ENCODE data around the gene DNAH1.
A peak's percentile ranks its signal among the peaks of the same experiment; 100 is the strongest.

The DNAH1 gene

GRCh38 chr3:52291508-52292181, 24.5 kb upstream of the DNAH1 start:
- no peaks in the 10 kb centered on the region for H3K36me3 ChIP-seq (replicated peaks; ENCODE audit: insufficient read depth, low read length)
- no peaks in the 10 kb centered on the region; the same call in 1 of the 2 replicates for H4K20me1 ChIP-seq (ENCODE audit: insufficient read depth, low read length)

GRCh38 chr3:52292247-52293065, 23.7 kb upstream of the DNAH1 start:
- H3K4me3 ChIP-seq (ENCODE audit: low read length), result no peak overlapping the region
- TF ChIP-seq EZH2phosphoT487 (IDR thresholded peaks at IDR 0.05; ENCODE audit: low read length), result no peak
- TF ChIP-seq EZH2 (optimal IDR thresholded peaks at IDR 0.05; ENCODE audit: low read depth, low read length), result no peak
- TF ChIP-seq CTCF (IDR thresholded peaks at IDR 0.05; ENCODE audit: low read length), result no peak
- peaks cover 6% of the 10 kb centered on the region; the same call in 1 of the 2 replicates for H3K4me1 ChIP-seq (ENCODE audit: low read length)
- no peaks in the 10 kb centered on the region for H3K9me2 ChIP-seq (replicated peaks; ENCODE audit: insufficient read depth, low read length)
- no peaks in the 10 kb centered on the region for H3K27me3 ChIP-seq (replicated peaks; ENCODE audit: insufficient read depth, low read length)
- DNase-seq, result no peak
- peaks cover 20% of the 10 kb centered on the region for H3K79me2 ChIP-seq (ENCODE audit: low read length)
- no peak overlapping the region for H2AFZ ChIP-seq (ENCODE audit: low read length)
- peaks cover 6% of the 10 kb centered on the region; the same call in 1 of the 2 replicates for H3F3A ChIP-seq (ENCODE audit: insufficient read depth, low read length)
- no peak overlapping the region for H3K27ac ChIP-seq (ENCODE audit: low read length)
- no peak overlapping the region for H3K9ac ChIP-seq (ENCODE audit: low read length)
- no peaks in the 10 kb centered on the region; the same call in 1 of the 2 replicates for H4K20me1 ChIP-seq (ENCODE audit: insufficient read depth, low read length)
- no peak overlapping the region for H3K4me2 ChIP-seq (ENCODE audit: low read depth, low read length)
- no peaks in the 10 kb centered on the region for H3K36me3 ChIP-seq (replicated peaks; ENCODE audit: insufficient read depth, low read length)
- H3K9me3 ChIP-seq (replicated peaks; ENCODE audit: insufficient read depth, low read length), result no peaks in the 10 kb centered on the region

More at GRCh38 chr3:52291508-52292181, 24.5 kb upstream of the DNAH1 start:
- no peaks in the 10 kb centered on the region for H3K27me3 ChIP-seq (replicated peaks; ENCODE audit: insufficient read depth, low read length)
- TF ChIP-seq EZH2 (optimal IDR thresholded peaks at IDR 0.05; ENCODE audit: low read depth, low read length), result no peak
- peak; percentile 58 for TF ChIP-seq CTCF (IDR thresholded peaks at IDR 0.05; ENCODE audit: low read length)
- H3K9me2 ChIP-seq (replicated peaks; ENCODE audit: insufficient read depth, low read length), result no peaks in the 10 kb centered on the region
- no peak overlapping the region for H3K27ac ChIP-seq (ENCODE audit: low read length)
- H3K4me2 ChIP-seq (ENCODE audit: low read depth, low read length), result no peak overlapping the region
- H3K9ac ChIP-seq (ENCODE audit: low read length), result no peak overlapping the region
- no peak overlapping the region for H3K4me3 ChIP-seq (ENCODE audit: low read length)
- H3K4me1 ChIP-seq (ENCODE audit: low read length), result peaks cover 10% of the 10 kb centered on the region; the same call in 1 of the 2 replicates
- H3F3A ChIP-seq (ENCODE audit: insufficient read depth, low read length), result peaks cover 14% of the 10 kb centered on the region; the same call in 1 of the 2 replicates
- H3K79me2 ChIP-seq (ENCODE audit: low read length), result peaks cover 20% of the 10 kb centered on the region
- DNase-seq, result no peak
- H3K9me3 ChIP-seq (replicated peaks; ENCODE audit: insufficient read depth, low read length), result no peaks in the 10 kb centered on the region
- no peak overlapping the region for H2AFZ ChIP-seq (ENCODE audit: low read length)

GRCh38 chr3:52293491-52294319, 22.4 kb upstream of the DNAH1 start:
- peaks cover 14% of the 10 kb centered on the region for H3K79me2 ChIP-seq (ENCODE audit: low read length)
- H2AFZ ChIP-seq (ENCODE audit: low read length), result no peak overlapping the region
- no peaks in the 10 kb centered on the region; the same call in 1 of the 2 replicates for H4K20me1 ChIP-seq (ENCODE audit: insufficient read depth, low read length)
- no peak overlapping the region for H3K9ac ChIP-seq (ENCODE audit: low read length)
- no peaks in the 10 kb centered on the region for H3K9me3 ChIP-seq (replicated peaks; ENCODE audit: insufficient read depth, low read length)
- no peak for TF ChIP-seq EZH2phosphoT487 (IDR thresholded peaks at IDR 0.05; ENCODE audit: low read length)
- TF ChIP-seq CTCF (IDR thresholded peaks at IDR 0.05; ENCODE audit: low read length), result no peak
- no peak overlapping the region for H3K4me3 ChIP-seq (ENCODE audit: low read length)
- H3K36me3 ChIP-seq (replicated peaks; ENCODE audit: insufficient read depth, low read length), result no peaks in the 10 kb centered on the region
- DNase-seq, result no peak
- H3K4me1 ChIP-seq (ENCODE audit: low read length), result peaks cover 3% of the 10 kb centered on the region; the same call in 1 of the 2 replicates
- no peaks in the 10 kb centered on the region for H3F3A ChIP-seq (ENCODE audit: insufficient read depth, low read length)
- H3K27ac ChIP-seq (ENCODE audit: low read length), result no peak overlapping the region
- H3K9me2 ChIP-seq (replicated peaks; ENCODE audit: insufficient read depth, low read length), result no peaks in the 10 kb centered on the region
- no peak overlapping the region for H3K4me2 ChIP-seq (ENCODE audit: low read depth, low read length)
- H3K27me3 ChIP-seq (replicated peaks; ENCODE audit: insufficient read depth, low read length), result no peaks in the 10 kb centered on the region
